Measurements from ENCODE around the gene SPINT1. TPM values are rescaled to one million over a fixed set of nuclear protein-coding genes. Genes with fewer than 3 reads are reported as not detected.

The SPINT1 gene
- total and polyA plus RNA-seq, 2 of the 13 experiments (the other 11 are each of a cell fraction or from before 2014, with no cell fraction given), result 0.49 to 2.5 TPM

- no peak for TF ChIP-seq ZSCAN5A (CRISPR knock-in tag; IDR thresholded peaks at IDR 0.05; ENCODE audit: borderline replicate concordance)
- no peak for TF ChIP-seq ZNF724P (CRISPR knock-in tag; IDR thresholded peaks at IDR 0.05; ENCODE audit: borderline replicate concordance)
- TF ChIP-seq ARID4A (CRISPR knock-in tag; IDR thresholded peaks at IDR 0.05; ENCODE audit: borderline replicate concordance), result no peak
- peak; percentile 17; the same call in 1 of the 2 replicates for TF ChIP-seq BHLHE40 (IDR thresholded peaks at IDR 0.05; ENCODE audit: low read length)
- TF ChIP-seq RFXAP (CRISPR knock-in tag; IDR thresholded peaks at IDR 0.05; ENCODE audit: borderline replicate concordance), result no peak; the same call in 1 of the 2 replicates
- TF ChIP-seq FOSL2 (CRISPR knock-in tag; IDR thresholded peaks at IDR 0.05), result peak; percentile 32; the same call in 1 of the 2 replicates
- TF ChIP-seq ZNF879 (CRISPR knock-in tag; IDR thresholded peaks at IDR 0.05), result no peak
- no peak for TF ChIP-seq HOXD1 (CRISPR knock-in tag; IDR thresholded peaks at IDR 0.05)
- no peak for TF ChIP-seq SMAD1 (CRISPR knock-in tag; IDR thresholded peaks at IDR 0.05; ENCODE audit: borderline replicate concordance, low read depth)
- no peak for TF ChIP-seq ASH2L (IDR thresholded peaks at IDR 0.05; ENCODE audit: insufficient read length, low read depth, low read length)
- 0 out of 2 replicates have a peak, but pooled peaks have one; percentile 59 for TF ChIP-seq ZNF513 (CRISPR knock-in tag; conservative IDR thresholded peaks at IDR 0.05)
- peak; percentile 47 for TF ChIP-seq ZNF574 (CRISPR knock-in tag; IDR thresholded peaks at IDR 0.05)
- TF ChIP-seq CTCF (CRISPR knock-in tag; IDR thresholded peaks at IDR 0.05), result peak; percentile 97
- TF ChIP-seq YEATS4 (CRISPR knock-in tag; IDR thresholded peaks at IDR 0.05; ENCODE audit: borderline replicate concordance), result peak; percentile 43; the same call in 1 of the 2 replicates
- TF ChIP-seq ESRRA (CRISPR knock-in tag; IDR thresholded peaks at IDR 0.05; ENCODE audit: low read depth), result no peak
- no peak for TF ChIP-seq RXRA (CRISPR knock-in tag; IDR thresholded peaks at IDR 0.05)
Observed at GRCh38 chr15:40857601-40858341, 13.9 kb downstream of the SPINT1 start (continued).
